Activated CD4-positive, alpha-beta T cell treated with anti-CD3 and anti-CD28 coated beads for 48 hours (primary cell): ENCODE results near the gene LHB.
"Not testable (repeated sequence)": the region's sequence is repeated elsewhere in the genome, so short reads cannot be mapped to it uniquely, and the experiment has no call there.

Experiments used
- DNase-seq: peaks from one replicate; pipeline ENCODE4 v3.0.0-alpha.2; 2020

The LHB gene

GRCh38 chr19:49036815-49037214, 19.9 kb upstream of the LHB start, which contains the start of gene CGB1:
Gene CGB1, minus strand, starts transcription at chr19:49036895. Its CDS starts 184 bp downstream, at chr19:49036711.
- DNase-seq = peak; percentile 82

GRCh38 chr19:49031642-49032301, 14.9 kb upstream of the LHB start, which contains the start of gene CGB2:
Gene CGB2, plus strand, starts transcription at chr19:49031890. Its CDS starts 206 bp downstream, at chr19:49032096.
- peak; percentile 91 for DNase-seq

GRCh38 chr19:49030323-49030722, 13.4 kb upstream of the LHB start:
- not testable (repeated sequence) for DNase-seq

GRCh38 chr19:49029749-49030148, 12.9 kb upstream of the LHB start:
- not testable (repeated sequence) for DNase-seq

- DNase-seq = not testable (repeated sequence)
These were observed 11.8 kb upstream of the LHB start for GRCh38 chr19:49028686-49029085.

GRCh38 chr19:49025599-49025998, 8.7 kb upstream of the LHB start:
- not testable (repeated sequence) for DNase-seq

GRCh38 chr19:49025088-49025487, 8.2 kb upstream of the LHB start:
- DNase-seq = not testable (repeated sequence)

GRCh38 chr19:49024233-49024632, 7.3 kb upstream of the LHB start, which contains the start of gene CGB3:
Gene CGB3, minus strand, starts transcription at chr19:49024333. Its CDS starts 362 bp downstream, at chr19:49023971.
- DNase-seq = not testable (repeated sequence)

GRCh38 chr19:49022116-49022515, 5.2 kb upstream of the LHB start:
- DNase-seq = no peak

GRCh38 chr19:49020931-49021895, 4.3 kb upstream of the LHB start:
- DNase-seq = no peak

GRCh38 chr19:49020342-49020741, 3.5 kb upstream of the LHB start:
- no peak for DNase-seq

- peak; percentile 79 for DNase-seq
These were observed 2.5 kb upstream of the LHB start for GRCh38 chr19:49019242-49019932.

GRCh38 chr19:49018388-49019241, 1.7 kb upstream of the LHB start:
- not testable (repeated sequence) for DNase-seq

GRCh38 chr19:49017666-49018351, 918 bp upstream of the LHB start:
- peak; percentile 75 for DNase-seq

GRCh38 chr19:49016067-49016839, 638 bp downstream of the LHB start:
- DNase-seq = no peak

GRCh38 chr19:49014870-49015255, 2.0 kb downstream of the LHB start:
- no peak for DNase-seq

- DNase-seq = no peak
These were observed 2.6 kb downstream of the LHB start for GRCh38 chr19:49014123-49014869.

- DNase-seq = no peak
These were observed 5.7 kb downstream of the LHB start for GRCh38 chr19:49011194-49011593.

- no peak for DNase-seq
These were observed 6.4 kb downstream of the LHB start for GRCh38 chr19:49010453-49010852.

GRCh38 chr19:49009828-49010227, 7.1 kb downstream of the LHB start:
- DNase-seq = no peak
